Stromal cell of bone marrow (primary cell): Measurements from ENCODE around the gene SENP5.
"Not testable (repeated sequence)": the region's sequence is repeated elsewhere in the genome, so short reads cannot be mapped to it uniquely, and the experiment has no call there.

Experiments
- DNase-seq: peaks from one replicate; pipeline ENCODE4 v3.0.0-alpha.2; 2012; ENCODE audit warnings: low read depth

SENP5 gene

GRCh38 chr3:196942915-196943277 is 75.2 kb downstream of the SENP5 start:
- DNase-seq: no peak

GRCh38 chr3:196944037-196944790 is 76.5 kb downstream of the SENP5 start:
- DNase-seq: not testable (repeated sequence)

- DNase-seq: no peak
Measured at GRCh38 chr3:196947136-196947859, 79.6 kb downstream of the SENP5 start.

DNA sequence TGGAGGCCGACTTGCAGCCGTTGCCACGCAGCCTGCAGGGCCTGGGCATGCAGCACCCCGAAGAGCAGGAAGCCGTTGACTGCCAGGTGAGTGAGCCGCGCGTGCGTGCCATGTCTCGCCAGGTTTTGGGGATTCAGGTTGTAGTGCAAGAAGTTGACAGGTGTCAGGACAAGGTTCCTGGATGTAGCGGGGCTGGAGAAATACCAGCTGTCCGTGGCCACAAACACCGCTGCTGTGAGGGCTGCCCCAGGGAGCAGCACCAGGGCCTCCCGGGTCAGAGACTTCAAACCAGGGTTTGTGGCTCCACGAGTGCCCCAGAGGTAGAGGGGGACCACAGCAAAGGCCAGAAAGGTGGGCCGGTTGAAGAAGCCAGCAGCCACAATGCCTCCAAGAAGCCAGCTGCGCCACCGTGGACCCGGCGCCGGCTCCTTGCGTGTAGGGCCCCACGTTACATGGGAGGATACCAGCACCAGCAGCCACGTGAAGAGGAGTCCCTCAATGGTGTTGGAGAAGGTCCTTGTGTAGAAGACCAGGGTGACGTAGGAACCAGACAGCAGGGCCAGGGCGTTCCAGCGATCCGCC is 80.2 kb downstream of the SENP5 start:
- no peak for DNase-seq

GRCh38 chr3:196948442-196949284 is 80.9 kb downstream of the SENP5 start:
- DNase-seq: no peak

GRCh38 chr3:196949285-196949619 is 81.5 kb downstream of the SENP5 start:
- DNase-seq: no peak

- no peak for DNase-seq
Measured at GRCh38 chr3:196949750-196950149, 82.0 kb downstream of the SENP5 start.

- DNase-seq: no peak
Measured at GRCh38 chr3:196951371-196951770, 83.7 kb downstream of the SENP5 start.

DNA sequence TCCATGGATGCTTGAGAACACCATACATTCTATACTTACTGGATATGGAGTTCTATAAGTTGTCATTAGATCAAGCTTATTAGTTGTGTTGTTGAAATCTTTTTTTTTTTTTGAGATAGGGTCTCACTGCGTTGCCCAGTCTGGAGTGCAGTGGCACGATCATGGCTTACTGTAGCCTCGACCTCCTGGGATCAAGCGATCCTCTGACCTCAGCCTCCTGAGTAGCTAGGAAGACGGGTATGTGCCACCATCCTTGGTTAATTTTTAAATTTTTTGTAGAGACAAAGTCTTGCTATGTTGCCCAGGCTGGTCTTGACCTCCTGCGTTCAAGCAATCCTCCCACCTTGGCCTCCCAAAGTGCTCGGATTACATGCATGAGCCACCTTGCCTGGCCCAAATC is 87.1 kb downstream of the SENP5 start:
- DNase-seq: no peak

- DNase-seq: no peak
Measured at GRCh38 chr3:196962108-196962929, 94.6 kb downstream of the SENP5 start.

- no peak for DNase-seq
Measured at GRCh38 chr3:196962930-196963630, 95.4 kb downstream of the SENP5 start.

DNA sequence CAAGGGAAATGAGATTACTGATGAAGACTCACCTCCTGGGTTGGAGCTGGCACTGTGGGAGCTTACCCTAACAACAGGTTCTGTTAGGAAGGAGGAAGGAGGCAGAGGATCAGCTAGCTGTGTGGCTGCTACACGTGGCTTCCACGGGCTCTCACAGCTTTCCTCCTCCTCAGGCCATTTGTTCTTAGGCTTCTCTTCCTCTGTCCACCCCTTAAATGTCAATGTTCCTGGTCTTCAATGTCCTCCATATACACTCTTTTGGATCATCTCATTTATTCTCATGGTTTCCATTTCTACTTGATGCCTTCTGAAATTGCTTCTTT is 95.9 kb downstream of the SENP5 start:
- no peak for DNase-seq

DNA sequence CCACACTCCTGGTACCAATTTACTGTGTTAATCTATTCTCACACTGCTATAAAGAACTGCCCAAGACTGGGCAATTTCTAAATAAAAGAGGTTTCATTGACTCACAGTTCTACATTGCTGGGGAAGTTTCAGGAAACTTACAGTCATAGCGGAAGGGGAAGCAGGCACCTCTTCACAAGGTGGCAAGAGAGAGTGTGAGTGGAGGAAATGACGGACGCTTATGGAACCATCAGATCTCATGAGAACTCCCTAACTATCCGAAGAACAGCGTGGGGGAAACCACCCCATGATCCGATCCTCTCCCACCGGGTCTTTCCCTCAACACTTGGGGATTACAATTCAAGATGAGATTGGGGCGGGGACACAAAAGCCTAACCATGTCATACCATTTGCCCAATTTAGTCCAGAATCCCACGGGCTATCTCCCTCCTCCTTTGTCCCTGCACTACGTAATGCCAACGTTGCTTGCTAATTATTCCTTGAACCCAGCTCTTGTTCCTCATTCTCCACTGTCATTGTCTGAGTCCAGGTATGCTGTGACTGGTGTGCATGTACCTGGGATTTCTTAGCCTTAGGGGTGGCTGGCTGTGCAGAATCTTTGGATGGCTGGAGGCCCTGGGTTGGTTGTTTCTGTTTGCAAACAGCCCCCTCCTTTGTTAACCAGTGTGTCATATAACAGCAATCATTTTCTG is 97.5 kb downstream of the SENP5 start:
- DNase-seq: no peak

GRCh38 chr3:196965804-196966173 is 98.1 kb downstream of the SENP5 start:
- no peak for DNase-seq

DNA sequence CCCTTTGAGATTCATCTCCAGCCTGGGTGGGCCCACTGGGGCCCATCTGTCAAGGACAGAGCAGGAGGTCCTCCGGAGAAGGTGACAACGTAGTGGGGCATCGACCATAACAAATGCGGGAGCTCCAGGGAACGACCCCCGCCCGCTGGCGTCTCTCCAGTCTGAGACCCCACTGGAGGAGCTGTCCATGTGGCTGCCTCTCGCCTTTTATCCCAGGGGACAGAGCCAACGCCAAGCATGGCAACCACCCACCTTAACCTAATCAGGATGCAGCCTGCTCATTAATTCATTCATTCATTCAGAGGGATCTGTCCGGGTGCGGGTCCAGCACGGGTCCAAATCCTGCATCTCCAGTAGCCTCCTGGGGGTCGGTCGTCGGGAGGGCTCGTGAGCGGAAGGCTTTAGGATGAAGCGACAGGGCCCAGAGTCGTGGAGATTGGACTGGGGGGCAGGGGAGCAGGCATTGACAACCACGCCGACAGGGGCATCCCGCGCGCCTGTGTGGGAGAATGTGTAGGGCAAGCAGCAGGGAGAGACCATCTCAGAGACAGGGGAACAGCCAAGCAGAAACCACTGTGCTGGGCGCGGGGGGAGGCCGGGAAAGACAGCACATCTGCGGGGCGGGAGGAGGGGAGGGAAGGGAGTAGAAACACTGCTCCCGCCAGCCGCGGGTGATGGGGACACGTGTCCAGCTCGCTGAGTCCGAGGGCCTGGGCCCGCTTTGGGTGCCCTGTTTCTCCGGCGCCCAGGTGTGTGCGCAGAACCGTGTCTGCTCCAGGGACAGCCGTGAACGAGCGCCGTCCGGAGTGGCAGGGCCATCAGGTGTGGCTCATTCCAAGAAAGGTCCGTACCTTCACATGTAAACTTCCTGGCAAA is 99.0 kb downstream of the SENP5 start:
- DNase-seq: no peak

- no peak for DNase-seq
Measured at GRCh38 chr3:196967412-196968232, 99.9 kb downstream of the SENP5 start.

GRCh38 chr3:196968233-196969133 is 100.8 kb downstream of the SENP5 start, which contains the start of gene PIGZ:
TSS of gene PIGZ (minus strand) at chr3:196968833. CDS start at chr3:196952031, 16,802 bp downstream.
- DNase-seq: no peak
